Ishikawa (cell line): ENCODE data around the gene SMARCA4.

Experiments used
- CEBPB ChIP-seq: IDR thresholded peaks from 2 replicates; pipeline ENCODE4 v1.6.1; 2012
- CREB1 ChIP-seq: IDR thresholded peaks from 2 replicates; pipeline ENCODE4 v1.6.1; 2012; ENCODE audit warnings: low read depth
- EGR1 ChIP-seq: IDR thresholded peaks from 2 replicates; pipeline ENCODE4 v1.6.1; 2012
- EP300 ChIP-seq: IDR thresholded peaks from 2 replicates; pipeline ENCODE4 v1.6.1; 2012; ENCODE audit warnings: borderline replicate concordance
- FOXM1 ChIP-seq: IDR thresholded peaks from 2 replicates; pipeline ENCODE4 v1.6.1; 2012; ENCODE audit warnings: low read depth, borderline replicate concordance
- MAX ChIP-seq: IDR thresholded peaks from 2 replicates; pipeline ENCODE4 v1.6.1; 2012
- NFIC ChIP-seq: IDR thresholded peaks from 2 replicates; pipeline ENCODE4 v1.6.1; 2012
- RAD21 ChIP-seq: IDR thresholded peaks from 2 replicates; pipeline ENCODE4 v1.6.1; 2012; ENCODE audit warnings: low read depth
- REST ChIP-seq: IDR thresholded peaks from 2 replicates; pipeline ENCODE4 v1.6.1; 2012; ENCODE audit warnings: low read depth, mild to moderate bottlenecking
- TAF1 ChIP-seq: IDR thresholded peaks from 2 replicates; pipeline ENCODE4 v1.6.1; 2012; ENCODE audit warnings: low read depth, mild to moderate bottlenecking
- TCF12 ChIP-seq: IDR thresholded peaks from 2 replicates; pipeline ENCODE4 v1.6.1; 2012; ENCODE audit warnings: low read depth
- TEAD4 ChIP-seq: IDR thresholded peaks from 2 replicates; pipeline ENCODE4 v1.6.1; 2012
- USF1 ChIP-seq: IDR thresholded peaks from 2 replicates; pipeline ENCODE4 v1.6.1; 2012
- YY1 ChIP-seq: IDR thresholded peaks from 2 replicates; pipeline ENCODE4 v1.6.1; 2012; ENCODE audit warnings: low read depth
- ZBTB7A ChIP-seq: IDR thresholded peaks from 2 replicates; pipeline ENCODE4 v1.6.1; 2012; ENCODE audit warnings: low read depth

SMARCA4 gene

GRCh38 chr19:10965398-10965797 lies 4.6 kb downstream of the SMARCA4 start:
- TF ChIP-seq YY1 (no peak), MAX (no peak), RAD21 (no peak), EP300 (no peak), REST (no peak), NFIC (no peak), TAF1 (no peak), CREB1 (no peak), EGR1 (no peak), FOXM1 (no peak)

- TF ChIP-seq USF1 (no peak), FOXM1 (no peak), MAX (no peak), TAF1 (no peak), EGR1 (no peak), CREB1 (no peak), EP300 (no peak), RAD21 (no peak), REST (no peak), YY1 (no peak), TCF12 (no peak), CEBPB (no peak), ZBTB7A (no peak), NFIC (no peak), TEAD4 (no peak)
Measured at GRCh38 chr19:10966809-10967208, 6.0 kb downstream of the SMARCA4 start.

GRCh38 chr19:10968527-10969135 lies 7.8 kb downstream of the SMARCA4 start:
- TF ChIP-seq EGR1 = no peak
- no peak for TF ChIP-seq USF1
- TF ChIP-seq TCF12 = no peak
- no peak for TF ChIP-seq TAF1
- no peak for TF ChIP-seq CREB1
- no peak for TF ChIP-seq TEAD4
- no peak for TF ChIP-seq YY1
- no peak for TF ChIP-seq EP300
- TF ChIP-seq ZBTB7A = no peak
- TF ChIP-seq REST = no peak
- no peak for TF ChIP-seq CEBPB
- no peak for TF ChIP-seq FOXM1
- 0 out of 2 replicates have a peak, but pooled peaks have one; percentile 29 for TF ChIP-seq MAX
- peak; percentile 19; the same call in 1 of the 2 replicates for TF ChIP-seq RAD21

- TF ChIP-seq CEBPB (no peak), TAF1 (no peak), ZBTB7A (no peak), TCF12 (no peak), CREB1 (no peak), EGR1 (no peak), USF1 (no peak), FOXM1 (no peak), EP300 (no peak), TEAD4 (no peak), REST (no peak), YY1 (no peak), RAD21 (no peak), NFIC (no peak)
Measured at GRCh38 chr19:10971107-10971726, 10.4 kb downstream of the SMARCA4 start.
